Heart left ventricle (tissue), 13 donors: ENCODE data around the gene HOXA3.

Source experiments
- POLR2A ChIP-seq, 2 donors: fragments of 450-650 bp; IDR thresholded peaks; one replicate each; pipeline ENCODE4 v1.6.1; 2017; ENCODE audit warnings: antibody characterized with exemption in 2 of 2, mild to moderate bottlenecking in 2 of 2, moderate library complexity in 2 of 2
- TF ChIP-seq, protein P1 (sequence below), 12 donors: fragments of 200-600 bp; sonication (generic) in 4 of 12; IDR thresholded peaks; one replicate each; pipeline versions ENCODE4 v1.5.0 to v1.8.0; 2018 to 2022; ENCODE audit warnings: antibody characterized with exemption in 12 of 12, mild to moderate bottlenecking in 5 of 12
- donor health status: ischemic (EF 13 %, LVEDD 7.1; RV severe dilation, severe dysfunction).
- donor health status: DM: no; HTN: yes; CAD: no.
- donor health status: DM: no; HTN: no; CAD: no.
- donor health status: ischemic (EF 25% LVEDD 6.9; RV normal size, moderate dysfunction).
- donor health status: ischemic (EF 25% LVEDD 5.7; RV mildly dilated, moderate dysfunction).
- donor health status: ischemic (EF 35%, LVEDD 5.7; RV mildly dilated, moderate dysfunction).
- donor health status: nonischemic (EF 11% LVEDD 7.7; RV severe dilation, severe dysfunction).
- donor health status: DM: yes; HTN: yes; CAD: no.
- donor health status: PGD.
- donor health status: ischemic (EF 29% LVEDD 5.4; RV normal size, mild dysfunction).
- donor health status: nonischemic (EF 23%, LVEDD 6.1; RV moderate dilation, normal function).

DNA sequence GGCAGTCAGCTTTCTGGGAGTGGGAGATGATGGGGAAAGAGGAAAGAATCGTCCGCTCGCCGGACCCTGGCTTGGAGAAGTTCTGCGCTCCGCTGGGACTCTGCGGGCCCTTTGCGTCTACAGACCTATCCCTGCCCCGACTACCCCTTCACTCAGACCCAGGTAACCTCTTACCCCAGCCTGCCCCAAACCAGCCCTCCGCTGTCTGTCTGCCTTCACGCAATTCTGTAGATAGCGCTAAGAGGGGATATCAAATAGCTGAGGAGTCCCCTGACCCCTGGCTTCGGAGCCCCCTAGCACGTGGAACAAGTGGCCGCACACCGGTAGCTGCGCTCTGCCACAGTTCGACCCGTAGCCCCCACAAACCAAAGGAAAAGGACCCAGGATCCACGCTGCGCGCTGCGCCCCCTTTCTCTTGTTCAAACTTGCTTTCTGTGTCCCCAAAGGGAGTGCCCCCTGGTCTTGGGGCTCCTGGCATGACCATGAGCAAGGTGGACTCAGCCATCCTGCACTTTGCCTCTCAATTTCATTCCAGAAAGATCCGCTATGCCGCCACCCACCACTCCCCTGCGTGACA is 28.8 kb downstream of the HOXA3 start:
- TF ChIP-seq POLR2A (IDR thresholded peaks at IDR 0.05) = no peak
- TF ChIP-seq, protein P1, sequence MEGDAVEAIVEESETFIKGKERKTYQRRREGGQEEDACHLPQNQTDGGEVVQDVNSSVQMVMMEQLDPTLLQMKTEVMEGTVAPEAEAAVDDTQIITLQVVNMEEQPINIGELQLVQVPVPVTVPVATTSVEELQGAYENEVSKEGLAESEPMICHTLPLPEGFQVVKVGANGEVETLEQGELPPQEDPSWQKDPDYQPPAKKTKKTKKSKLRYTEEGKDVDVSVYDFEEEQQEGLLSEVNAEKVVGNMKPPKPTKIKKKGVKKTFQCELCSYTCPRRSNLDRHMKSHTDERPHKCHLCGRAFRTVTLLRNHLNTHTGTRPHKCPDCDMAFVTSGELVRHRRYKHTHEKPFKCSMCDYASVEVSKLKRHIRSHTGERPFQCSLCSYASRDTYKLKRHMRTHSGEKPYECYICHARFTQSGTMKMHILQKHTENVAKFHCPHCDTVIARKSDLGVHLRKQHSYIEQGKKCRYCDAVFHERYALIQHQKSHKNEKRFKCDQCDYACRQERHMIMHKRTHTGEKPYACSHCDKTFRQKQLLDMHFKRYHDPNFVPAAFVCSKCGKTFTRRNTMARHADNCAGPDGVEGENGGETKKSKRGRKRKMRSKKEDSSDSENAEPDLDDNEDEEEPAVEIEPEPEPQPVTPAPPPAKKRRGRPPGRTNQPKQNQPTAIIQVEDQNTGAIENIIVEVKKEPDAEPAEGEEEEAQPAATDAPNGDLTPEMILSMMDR (IDR thresholded peaks at IDR 0.05) = no peak
